DND-41 (cell line): ENCODE results near the gene LPAR2.

ENCODE experiments used
- ATAC-seq: fragments of 200-7000 bp; cut with Tn5 transposase; 3 replicates; pipeline ENCODE4 v1.9.1; 2021; ENCODE audit warnings: low read depth; ENCODE audit not compliant: insufficient read depth
- DNase-seq: peaks from one replicate; pipeline ENCODE4 v3.0.0-alpha.2; 2020
- H2AFZ ChIP-seq: 2 replicates; pipeline ENCODE4 v1.6.0; 2012; ENCODE audit warnings: low read depth, low read length
- H3K27ac ChIP-seq: 2 replicates; pipeline ENCODE4 v1.5.1; 2012; ENCODE audit warnings: low read length, inconsistent platforms
- H3K27me3 ChIP-seq: fragments of 200-600 bp; sonication (generic); 2 replicates; pipeline ENCODE4 v1.6.0; 2012; ENCODE audit warnings: low read length, mild to moderate bottlenecking, inconsistent platforms; ENCODE audit not compliant: insufficient read depth, poor library complexity
- H3K36me3 ChIP-seq: 2 replicates; pipeline ENCODE4 v1.5.1; 2012; ENCODE audit warnings: low read length, inconsistent platforms; ENCODE audit not compliant: insufficient read depth
- H3K4me1 ChIP-seq: 2 replicates; pipeline ENCODE4 v1.5.1; 2012; ENCODE audit warnings: mild to moderate bottlenecking, low read length; ENCODE audit not compliant: insufficient read depth
- H3K4me2 ChIP-seq: 2 replicates; pipeline ENCODE4 v1.6.0; 2012; ENCODE audit warnings: mild to moderate bottlenecking, moderate library complexity, low read length, inconsistent platforms; ENCODE audit not compliant: insufficient read depth
- H3K4me3 ChIP-seq, 2 experiments: fragments of 200-600 bp in 1 of 2; shearing (Covaris generic) in 1 of 2; 2 replicates each; pipeline ENCODE4 v1.5.1; 2012 to 2016; ENCODE audit warnings: inconsistent platforms in 2 of 2, low read length in 2 of 2, mild to moderate bottlenecking in 2 of 2, low read depth in 1 of 2, moderate library complexity in 1 of 2
- H3K79me2 ChIP-seq: 2 replicates; pipeline ENCODE4 v1.6.0; 2012; ENCODE audit warnings: low read length, inconsistent platforms; ENCODE audit not compliant: insufficient read depth
- H3K9ac ChIP-seq: 2 replicates; pipeline ENCODE4 v1.6.0; 2012; ENCODE audit warnings: low read depth, mild to moderate bottlenecking, inconsistent platforms, low read length, moderate library complexity
- H3K9me3 ChIP-seq: 2 replicates; pipeline ENCODE4 v1.5.1; 2012; ENCODE audit warnings: low read length, moderate library complexity, mild to moderate bottlenecking, inconsistent platforms; ENCODE audit not compliant: insufficient read depth, severe bottlenecking
- H4K20me1 ChIP-seq: 2 replicates; pipeline ENCODE4 v1.6.0; 2012; ENCODE audit warnings: low read length; ENCODE audit not compliant: insufficient read depth
- CTCF ChIP-seq: IDR thresholded peaks from 2 replicates; pipeline ENCODE4 v1.5.1; 2012; ENCODE audit warnings: borderline replicate concordance, low read length, moderate library complexity, mild to moderate bottlenecking; ENCODE audit not compliant: poor library complexity, severe bottlenecking; ENCODE audit errors: extremely low read depth
- EZH2 ChIP-seq: IDR thresholded peaks from 3 replicates; pipeline ENCODE4 v1.6.1; 2012; ENCODE audit warnings: borderline replicate concordance, low read depth, mild to moderate bottlenecking, moderate library complexity, low read length, inconsistent platforms; ENCODE audit not compliant: severe bottlenecking

Gene LPAR2

DNA sequence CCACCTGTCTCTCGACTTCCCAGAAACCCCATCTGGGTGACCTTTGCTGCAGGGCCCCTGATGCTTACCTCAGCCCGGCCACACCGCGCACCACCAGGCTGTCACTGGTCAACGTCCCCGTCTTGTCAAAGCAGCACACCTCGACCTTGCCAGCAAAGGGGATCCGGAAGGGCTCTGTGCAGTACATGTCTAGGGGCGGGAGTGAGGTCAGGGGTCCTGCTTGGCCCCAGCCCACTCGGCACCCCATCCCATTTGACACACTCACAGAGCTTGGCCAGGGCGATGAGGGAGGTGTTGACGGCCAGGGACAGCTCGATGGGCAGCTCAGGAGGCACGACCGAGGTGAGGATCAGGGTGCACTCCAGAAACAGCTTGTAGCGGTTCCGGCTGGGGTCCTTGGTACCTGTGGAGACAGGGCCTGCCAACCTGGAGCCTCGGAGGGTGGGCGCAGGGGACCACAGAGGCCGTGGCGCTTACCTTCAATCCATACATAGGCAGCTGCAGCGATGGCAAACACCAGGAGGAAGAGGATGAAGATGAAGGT is 27.1 kb upstream of the LPAR2 start:
- no peak for TF ChIP-seq EZH2
- no peak for TF ChIP-seq CTCF
- H3K9ac ChIP-seq = no peak overlapping the region
- peaks cover 99% of the 10 kb centered on the region for H3K36me3 ChIP-seq
- H3K4me1 ChIP-seq = no peaks in the 10 kb centered on the region
- no peak for ATAC-seq
- no peak for DNase-seq
- H3K27ac ChIP-seq = no peak overlapping the region
- H3K79me2 ChIP-seq = peaks cover 27% of the 10 kb centered on the region
- no peak overlapping the region for H2AFZ ChIP-seq
- no peak overlapping the region for H3K4me3 ChIP-seq
- no peak overlapping the region for H3K4me2 ChIP-seq
- no peaks in the 10 kb centered on the region for H3K9me3 ChIP-seq
- no peaks in the 10 kb centered on the region for H3K27me3 ChIP-seq
- peaks cover 58% of the 10 kb centered on the region for H4K20me1 ChIP-seq

DNA sequence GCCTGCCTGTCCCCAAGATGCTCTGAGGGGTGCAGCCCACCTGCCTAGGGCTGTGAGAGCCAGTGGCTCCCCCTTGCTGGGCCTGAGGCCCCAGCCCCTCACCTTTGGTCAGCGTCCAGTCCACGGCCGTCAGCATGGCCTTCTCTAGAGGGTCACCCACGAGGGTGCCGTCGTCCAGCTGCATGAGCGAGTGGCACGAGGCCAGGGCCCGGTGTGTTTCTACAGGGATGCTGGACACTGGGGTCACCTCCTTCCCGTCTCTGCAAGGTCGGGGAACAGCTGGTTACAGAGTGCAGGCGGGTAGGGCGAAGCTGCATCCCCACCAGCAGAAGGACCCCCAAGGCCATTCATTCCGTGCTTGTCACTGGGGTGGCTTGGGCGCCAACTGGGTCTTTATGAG is 26.4 kb upstream of the LPAR2 start:
- ATAC-seq (no peak), DNase-seq (no peak)
- Histone ChIP-seq H3K79me2 (peaks cover 20% of the 10 kb centered on the region), H3K27me3 (no peaks in the 10 kb centered on the region), H3K9me3 (no peaks in the 10 kb centered on the region), H3K4me1 (no peaks in the 10 kb centered on the region), H3K9ac (no peak overlapping the region), H4K20me1 (peaks cover 53% of the 10 kb centered on the region), H3K4me3 (no peak overlapping the region), H3K27ac (no peak overlapping the region), H3K36me3 (peaks cover 99% of the 10 kb centered on the region), H3K4me2 (no peak overlapping the region), H2AFZ (no peak overlapping the region)
- no peak for TF ChIP-seq EZH2
- no peak for TF ChIP-seq CTCF

- H2AFZ ChIP-seq = no peak overlapping the region
- no peak overlapping the region for H3K27ac ChIP-seq
- no peak overlapping the region for H3K4me3 ChIP-seq
- H3K4me1 ChIP-seq = no peaks in the 10 kb centered on the region
- H3K9me3 ChIP-seq = no peaks in the 10 kb centered on the region
- H3K36me3 ChIP-seq = peaks cover 98% of the 10 kb centered on the region
- H3K79me2 ChIP-seq = peaks cover 13% of the 10 kb centered on the region
- ATAC-seq (no peak), DNase-seq (no peak)
- no peak overlapping the region for H3K9ac ChIP-seq
- peaks cover 52% of the 10 kb centered on the region for H4K20me1 ChIP-seq
- H3K4me2 ChIP-seq = no peak overlapping the region
- TF ChIP-seq CTCF = no peak
- no peaks in the 10 kb centered on the region for H3K27me3 ChIP-seq
These were observed 25.7 kb upstream of the LPAR2 start for GRCh38 chr19:19653597-19654147.
